PFSK-1 (cell line): ENCODE measurements around the gene OSBPL8.

ENCODE experiments used
- FOXP2 ChIP-seq: optimal IDR thresholded peaks from 2 replicates; pipeline ENCODE3; 2011; ENCODE audit warnings: borderline replicate concordance, control low read depth, inconsistent platforms; ENCODE audit not compliant: insufficient read depth; ENCODE audit errors: extremely low read length, extremely low read depth
- POLR2AphosphoS5 ChIP-seq: IDR thresholded peaks from 2 replicates; pipeline ENCODE4 v1.6.1; 2012; ENCODE audit warnings: low read depth, mild to moderate bottlenecking, control low read depth, low read length, moderate library complexity
- SIN3A ChIP-seq: IDR thresholded peaks from 2 replicates; pipeline ENCODE4 v1.6.1; 2012; ENCODE audit warnings: mild to moderate bottlenecking, low read length, moderate library complexity, borderline replicate concordance; ENCODE audit not compliant: insufficient read depth
- TAF1 ChIP-seq: IDR thresholded peaks from 2 replicates; pipeline ENCODE4 v1.6.1; 2012; ENCODE audit warnings: low read length, control low read depth, borderline replicate concordance; ENCODE audit not compliant: insufficient read depth
- TF ChIP-seq, protein P1 (sequence below), 2 experiments: IDR thresholded peaks; 2 replicates each; pipeline versions ENCODE4 v1.6.1 to v1.8.0; 2011 to 2012; ENCODE audit warnings: low read depth in 2 of 2, low read length in 2 of 2, control low read depth in 1 of 2, inconsistent platforms in 1 of 2, mild to moderate bottlenecking in 1 of 2, moderate library complexity in 1 of 2; ENCODE audit not compliant: insufficient read depth in 1 of 2

OSBPL8 gene

DNA sequence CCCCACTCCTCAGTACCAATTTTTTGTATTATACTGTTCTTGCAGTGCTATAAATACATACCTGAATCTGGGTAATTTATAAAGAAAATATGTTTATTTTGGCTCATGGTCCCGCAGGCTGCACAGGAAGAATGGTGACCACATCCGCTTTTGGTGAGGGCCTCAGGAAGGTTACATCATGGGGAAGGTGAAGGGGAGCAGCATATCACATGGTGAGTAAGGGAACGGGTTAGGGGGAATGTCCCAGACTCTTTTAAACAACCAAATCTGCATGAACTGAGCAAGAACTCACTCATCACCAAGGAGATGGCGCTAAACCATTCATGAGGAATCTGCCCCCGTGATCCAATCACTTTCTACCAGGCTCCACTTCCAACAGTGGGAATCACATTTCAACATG is 40.0 kb downstream of the OSBPL8 start:
- TF ChIP-seq, protein P1, sequence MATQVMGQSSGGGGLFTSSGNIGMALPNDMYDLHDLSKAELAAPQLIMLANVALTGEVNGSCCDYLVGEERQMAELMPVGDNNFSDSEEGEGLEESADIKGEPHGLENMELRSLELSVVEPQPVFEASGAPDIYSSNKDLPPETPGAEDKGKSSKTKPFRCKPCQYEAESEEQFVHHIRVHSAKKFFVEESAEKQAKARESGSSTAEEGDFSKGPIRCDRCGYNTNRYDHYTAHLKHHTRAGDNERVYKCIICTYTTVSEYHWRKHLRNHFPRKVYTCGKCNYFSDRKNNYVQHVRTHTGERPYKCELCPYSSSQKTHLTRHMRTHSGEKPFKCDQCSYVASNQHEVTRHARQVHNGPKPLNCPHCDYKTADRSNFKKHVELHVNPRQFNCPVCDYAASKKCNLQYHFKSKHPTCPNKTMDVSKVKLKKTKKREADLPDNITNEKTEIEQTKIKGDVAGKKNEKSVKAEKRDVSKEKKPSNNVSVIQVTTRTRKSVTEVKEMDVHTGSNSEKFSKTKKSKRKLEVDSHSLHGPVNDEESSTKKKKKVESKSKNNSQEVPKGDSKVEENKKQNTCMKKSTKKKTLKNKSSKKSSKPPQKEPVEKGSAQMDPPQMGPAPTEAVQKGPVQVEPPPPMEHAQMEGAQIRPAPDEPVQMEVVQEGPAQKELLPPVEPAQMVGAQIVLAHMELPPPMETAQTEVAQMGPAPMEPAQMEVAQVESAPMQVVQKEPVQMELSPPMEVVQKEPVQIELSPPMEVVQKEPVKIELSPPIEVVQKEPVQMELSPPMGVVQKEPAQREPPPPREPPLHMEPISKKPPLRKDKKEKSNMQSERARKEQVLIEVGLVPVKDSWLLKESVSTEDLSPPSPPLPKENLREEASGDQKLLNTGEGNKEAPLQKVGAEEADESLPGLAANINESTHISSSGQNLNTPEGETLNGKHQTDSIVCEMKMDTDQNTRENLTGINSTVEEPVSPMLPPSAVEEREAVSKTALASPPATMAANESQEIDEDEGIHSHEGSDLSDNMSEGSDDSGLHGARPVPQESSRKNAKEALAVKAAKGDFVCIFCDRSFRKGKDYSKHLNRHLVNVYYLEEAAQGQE (IDR thresholded peaks at IDR 0.05; ENCODE audit: insufficient read depth in 1 of 2, low read depth in 2 of 2, low read length in 2 of 2) = no peak
- no peak for TF ChIP-seq TAF1
- TF ChIP-seq POLR2AphosphoS5 = no peak
- TF ChIP-seq FOXP2 = no peak
- TF ChIP-seq SIN3A = no peak

DNA sequence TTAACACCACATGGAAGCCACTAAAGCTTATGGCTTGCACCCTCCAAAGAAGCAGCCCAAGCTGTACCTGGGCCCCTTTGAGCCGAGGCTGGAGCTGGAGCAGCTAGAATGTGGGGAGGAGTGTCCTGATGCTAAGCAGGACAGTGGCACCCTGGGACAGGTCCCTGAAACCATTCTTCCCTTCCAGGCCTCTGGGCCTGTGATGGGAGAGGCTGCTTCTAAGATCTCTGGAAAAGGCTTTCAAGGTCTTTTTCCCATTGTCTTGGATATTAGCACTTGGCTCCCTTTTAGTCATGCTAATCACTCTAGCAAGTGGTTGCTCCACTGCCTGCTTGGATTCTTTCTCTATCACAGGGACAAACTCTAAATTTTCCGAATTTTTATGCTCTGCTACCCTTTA is 40.9 kb downstream of the OSBPL8 start:
- TF ChIP-seq, protein P1 (IDR thresholded peaks at IDR 0.05; ENCODE audit: insufficient read depth in 1 of 2, low read depth in 2 of 2, low read length in 2 of 2) = no peak
- TF ChIP-seq SIN3A = no peak
- TF ChIP-seq POLR2AphosphoS5 = no peak
- TF ChIP-seq FOXP2 = no peak
- no peak for TF ChIP-seq TAF1

DNA sequence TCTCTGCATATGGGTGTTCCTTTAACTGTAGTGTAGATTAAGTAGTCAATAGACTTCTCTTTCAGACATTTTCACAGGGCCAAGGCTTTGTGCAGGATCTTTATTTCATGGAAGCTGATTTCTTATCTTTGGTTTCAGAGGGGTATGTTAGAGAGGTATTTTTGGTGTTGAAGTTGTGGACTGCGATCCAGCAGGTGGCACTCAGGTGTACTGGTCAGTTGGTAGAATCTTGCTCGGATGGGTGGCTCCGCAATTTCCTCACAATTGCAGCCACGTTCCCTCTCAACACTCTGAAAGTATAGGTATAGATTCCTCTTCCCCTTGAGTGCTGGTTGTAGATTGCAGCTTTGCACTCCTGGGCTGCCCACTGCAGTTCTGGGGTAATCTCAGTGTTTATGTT is 44.3 kb downstream of the OSBPL8 start:
- TF ChIP-seq SIN3A (no peak), POLR2AphosphoS5 (no peak), TAF1 (no peak), FOXP2 (no peak)
- TF ChIP-seq, protein P1 (IDR thresholded peaks at IDR 0.05; ENCODE audit: insufficient read depth in 1 of 2, low read depth in 2 of 2, low read length in 2 of 2) = no peak

DNA sequence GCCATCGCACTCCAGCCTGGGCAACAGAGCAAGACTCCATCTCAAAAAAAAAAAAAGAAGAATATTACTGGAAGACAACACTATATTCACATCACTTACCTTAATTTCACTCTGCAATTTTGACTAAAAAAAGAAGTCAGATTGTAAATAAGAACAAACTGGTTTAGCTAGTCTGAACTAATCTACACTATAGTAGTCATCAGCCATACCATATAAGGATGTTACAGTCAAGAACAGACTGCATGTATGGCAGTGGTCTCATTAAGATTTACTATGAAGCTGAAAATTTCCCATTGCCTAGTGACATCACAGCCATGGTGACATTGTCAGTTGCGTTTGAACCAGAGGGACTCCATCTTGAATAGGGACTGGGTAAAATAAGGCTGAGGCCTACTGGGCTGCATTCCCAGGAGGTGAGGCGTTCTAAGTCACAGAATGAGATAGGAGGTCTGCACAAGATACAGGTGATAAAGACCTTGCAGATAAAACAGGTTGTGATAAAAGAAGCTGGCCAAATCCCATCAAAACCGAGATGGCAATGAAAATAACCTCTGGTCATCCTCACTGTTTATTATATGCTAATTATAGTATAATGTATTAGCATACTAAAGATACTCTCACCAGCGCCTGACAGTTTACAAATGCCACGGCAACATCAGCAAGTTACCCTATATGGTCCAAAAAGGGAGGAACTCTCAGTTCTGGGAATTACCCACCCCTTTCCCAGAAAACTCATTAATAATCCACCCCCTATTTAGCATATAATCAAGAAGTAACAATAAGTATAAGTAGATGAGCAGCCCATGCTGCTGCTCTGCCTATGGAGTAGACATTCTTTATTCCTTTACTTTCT is 51.2 kb downstream of the OSBPL8 start:
- TF ChIP-seq FOXP2 = no peak
- TF ChIP-seq, protein P1 (IDR thresholded peaks at IDR 0.05; ENCODE audit: insufficient read depth in 1 of 2, low read depth in 2 of 2, low read length in 2 of 2) = no peak
- no peak for TF ChIP-seq POLR2AphosphoS5
- no peak for TF ChIP-seq SIN3A
- TF ChIP-seq TAF1 = no peak
